DOHH2 (cell line): ENCODE measurements around the gene EXOSC1.

ENCODE experiments used
- CTCF ChIP-seq: fragments of 200-600 bp; sonication (generic); IDR thresholded peaks from one replicate; pipeline ENCODE4 v1.5.1; 2014; ENCODE audit warnings: antibody characterized with exemption, mild to moderate bottlenecking, low read depth, low read length; ENCODE audit not compliant: poor library complexity, severe bottlenecking
- EZH2phosphoT487 ChIP-seq: fragments of 200-600 bp; sonication (generic); IDR thresholded peaks from 2 replicates; pipeline ENCODE4 v1.6.1; 2017; ENCODE audit warnings: borderline replicate concordance, mild to moderate bottlenecking, antibody characterized with exemption, low read length, moderate library complexity, mixed read lengths

- TF ChIP-seq CTCF (no peak), EZH2phosphoT487 (no peak)
These were observed 44.8 kb upstream of the EXOSC1 start for GRCh38 chr10:97490592-97490991.
